Tibial nerve (tissue), 3 donors: ENCODE data around the gene S1PR2.

ENCODE experiments used
- POLR2A ChIP-seq, 2 donors: fragments of 450-650 bp; IDR thresholded peaks; one replicate each; pipeline ENCODE4 v1.6.1; 2017; ENCODE audit warnings: antibody characterized with exemption in 2 of 2, mild to moderate bottlenecking in 2 of 2, moderate library complexity in 2 of 2
- TF ChIP-seq, protein P1 (sequence below), 5 experiments: fragments of 200-600 bp in 3 of 5; fragments of 450-650 bp in 2 of 5; sonication (generic) in 3 of 5; IDR thresholded peaks; one replicate each; pipeline ENCODE4 v1.5.1; 2016 to 2019; ENCODE audit warnings: antibody characterized with exemption in 5 of 5, mild to moderate bottlenecking in 3 of 5, moderate library complexity in 2 of 5

DNA sequence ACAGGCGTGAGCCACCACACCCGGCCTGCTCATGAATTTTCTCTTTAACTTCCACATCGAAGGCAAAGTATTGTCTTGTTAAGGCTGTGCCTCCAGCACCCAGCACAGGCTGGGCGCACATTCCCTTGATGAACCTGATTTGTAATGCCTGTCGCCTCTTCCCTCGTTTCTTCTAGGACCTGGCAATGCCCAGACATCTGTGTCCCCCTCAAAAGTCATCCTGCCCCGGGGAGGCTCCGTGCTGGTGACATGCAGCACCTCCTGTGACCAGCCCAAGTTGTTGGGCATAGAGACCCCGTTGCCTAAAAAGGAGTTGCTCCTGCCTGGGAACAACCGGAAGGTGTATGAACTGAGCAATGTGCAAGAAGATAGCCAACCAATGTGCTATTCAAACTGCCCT lies 43.5 kb upstream of the S1PR2 start:
- TF ChIP-seq, protein P1, sequence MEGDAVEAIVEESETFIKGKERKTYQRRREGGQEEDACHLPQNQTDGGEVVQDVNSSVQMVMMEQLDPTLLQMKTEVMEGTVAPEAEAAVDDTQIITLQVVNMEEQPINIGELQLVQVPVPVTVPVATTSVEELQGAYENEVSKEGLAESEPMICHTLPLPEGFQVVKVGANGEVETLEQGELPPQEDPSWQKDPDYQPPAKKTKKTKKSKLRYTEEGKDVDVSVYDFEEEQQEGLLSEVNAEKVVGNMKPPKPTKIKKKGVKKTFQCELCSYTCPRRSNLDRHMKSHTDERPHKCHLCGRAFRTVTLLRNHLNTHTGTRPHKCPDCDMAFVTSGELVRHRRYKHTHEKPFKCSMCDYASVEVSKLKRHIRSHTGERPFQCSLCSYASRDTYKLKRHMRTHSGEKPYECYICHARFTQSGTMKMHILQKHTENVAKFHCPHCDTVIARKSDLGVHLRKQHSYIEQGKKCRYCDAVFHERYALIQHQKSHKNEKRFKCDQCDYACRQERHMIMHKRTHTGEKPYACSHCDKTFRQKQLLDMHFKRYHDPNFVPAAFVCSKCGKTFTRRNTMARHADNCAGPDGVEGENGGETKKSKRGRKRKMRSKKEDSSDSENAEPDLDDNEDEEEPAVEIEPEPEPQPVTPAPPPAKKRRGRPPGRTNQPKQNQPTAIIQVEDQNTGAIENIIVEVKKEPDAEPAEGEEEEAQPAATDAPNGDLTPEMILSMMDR (IDR thresholded peaks at IDR 0.05), result no peak
- no peak for TF ChIP-seq POLR2A (IDR thresholded peaks at IDR 0.05)
